Stimulated activated CD8-positive, alpha-beta memory T cell treated with anti-CD3 and anti-CD28 coated beads, Interleukin-12 subunit alpha, Interleukin-12 subunit beta, amount 100 ng/mL, for 4 hours (primary cell): Measurements from ENCODE around the gene PLXNC1.
"Not testable (repeated sequence)": the region's sequence is repeated elsewhere in the genome, so short reads cannot be mapped to it uniquely, and the experiment has no call there.

Experiments
- DNase-seq: peaks from one replicate; pipeline ENCODE4 v3.0.0-alpha.2; 2020; ENCODE audit warnings: low read depth

PLXNC1 gene

DNA sequence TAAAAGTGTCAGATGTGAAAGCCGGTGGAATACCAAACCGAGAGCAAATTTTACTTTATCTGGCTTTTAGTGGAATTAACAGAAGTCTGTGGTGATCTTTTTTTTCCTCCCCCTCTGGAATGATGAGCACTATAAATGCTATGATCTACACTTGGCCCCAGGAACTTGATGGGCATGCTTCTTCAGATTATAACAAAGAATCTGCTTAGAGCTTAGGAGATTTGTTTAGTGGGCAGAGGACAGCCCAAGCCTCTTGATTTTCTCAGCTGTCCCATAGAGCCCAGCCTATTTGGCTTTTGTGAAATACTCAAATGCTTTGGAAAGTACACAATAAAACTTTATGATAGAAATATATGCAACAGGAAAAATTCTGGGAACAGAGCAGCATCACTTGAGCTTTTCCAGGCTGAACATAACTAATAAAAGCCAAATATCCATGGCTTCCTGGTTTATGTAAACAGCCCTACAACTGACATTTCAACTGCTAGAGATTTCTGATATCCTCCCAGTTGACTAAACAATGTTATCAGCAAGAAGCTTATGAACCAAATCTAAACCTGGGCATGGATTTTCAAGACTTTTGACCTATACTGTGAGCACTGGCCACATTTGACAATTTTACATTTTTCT lies 149.6 kb downstream of the PLXNC1 start:
- DNase-seq = no peak

DNA sequence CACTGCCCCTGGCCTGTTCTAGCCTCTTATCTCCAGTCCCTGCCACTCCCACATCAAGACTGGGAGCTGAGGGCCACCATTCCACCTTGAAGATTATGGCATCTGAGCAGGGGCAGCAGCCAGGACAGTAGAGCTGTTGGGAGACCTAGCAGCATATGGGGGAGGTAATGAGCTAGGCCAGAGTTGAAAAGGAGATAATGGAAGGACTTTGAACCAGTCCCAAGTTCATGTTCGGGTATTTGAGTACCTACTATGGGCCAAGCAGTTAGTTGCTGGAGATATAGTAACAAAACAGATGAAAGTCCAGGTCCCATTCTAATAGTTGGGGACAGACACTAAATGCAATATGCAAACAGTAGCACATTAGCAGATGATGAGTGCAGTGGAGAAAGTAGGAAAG lies 151.5 kb downstream of the PLXNC1 start:
- no peak for DNase-seq

DNA sequence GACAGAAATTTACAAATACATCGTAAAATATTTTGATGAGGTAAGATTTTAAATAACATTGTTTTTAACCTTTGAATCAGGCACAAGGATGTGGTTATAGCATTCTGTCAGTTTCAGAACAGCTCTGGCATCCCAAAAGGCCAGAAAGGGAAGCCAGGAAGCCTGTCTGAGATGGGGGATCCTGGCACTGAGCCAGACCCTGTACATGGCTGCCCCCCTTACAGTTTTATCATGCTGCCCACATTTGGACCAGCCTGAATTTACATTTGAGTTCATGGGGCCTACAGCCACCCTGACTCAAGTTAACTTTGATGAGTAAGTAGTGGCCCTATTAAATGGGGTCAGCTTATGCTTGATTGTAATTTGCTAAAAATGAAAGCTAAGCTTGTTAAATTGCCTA lies 155.6 kb downstream of the PLXNC1 start:
- DNase-seq = no peak

DNA sequence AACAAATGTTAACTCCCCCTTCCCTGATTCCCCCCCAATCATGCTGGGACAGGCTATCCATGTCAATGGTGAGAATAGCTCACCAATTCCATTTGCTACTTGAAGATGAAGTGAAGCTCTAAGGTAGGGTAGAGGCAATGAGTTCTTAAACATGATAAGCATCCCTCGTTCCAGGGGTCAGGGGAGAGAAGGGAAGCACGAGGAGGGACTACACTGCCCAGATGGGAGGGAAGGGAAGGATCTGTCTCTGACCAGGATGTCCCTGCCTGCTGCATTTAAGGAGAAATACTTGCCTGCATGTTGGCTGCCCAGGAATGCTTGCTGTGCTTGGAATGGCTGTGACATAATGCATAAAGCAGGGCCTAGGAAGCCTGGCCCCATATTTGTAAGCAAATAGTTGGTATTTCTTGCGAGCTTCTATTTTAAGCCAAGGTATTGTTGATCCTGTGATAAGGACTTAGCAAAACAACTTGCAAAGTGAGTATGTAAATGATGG lies 156.2 kb downstream of the PLXNC1 start:
- DNase-seq = no peak

DNA sequence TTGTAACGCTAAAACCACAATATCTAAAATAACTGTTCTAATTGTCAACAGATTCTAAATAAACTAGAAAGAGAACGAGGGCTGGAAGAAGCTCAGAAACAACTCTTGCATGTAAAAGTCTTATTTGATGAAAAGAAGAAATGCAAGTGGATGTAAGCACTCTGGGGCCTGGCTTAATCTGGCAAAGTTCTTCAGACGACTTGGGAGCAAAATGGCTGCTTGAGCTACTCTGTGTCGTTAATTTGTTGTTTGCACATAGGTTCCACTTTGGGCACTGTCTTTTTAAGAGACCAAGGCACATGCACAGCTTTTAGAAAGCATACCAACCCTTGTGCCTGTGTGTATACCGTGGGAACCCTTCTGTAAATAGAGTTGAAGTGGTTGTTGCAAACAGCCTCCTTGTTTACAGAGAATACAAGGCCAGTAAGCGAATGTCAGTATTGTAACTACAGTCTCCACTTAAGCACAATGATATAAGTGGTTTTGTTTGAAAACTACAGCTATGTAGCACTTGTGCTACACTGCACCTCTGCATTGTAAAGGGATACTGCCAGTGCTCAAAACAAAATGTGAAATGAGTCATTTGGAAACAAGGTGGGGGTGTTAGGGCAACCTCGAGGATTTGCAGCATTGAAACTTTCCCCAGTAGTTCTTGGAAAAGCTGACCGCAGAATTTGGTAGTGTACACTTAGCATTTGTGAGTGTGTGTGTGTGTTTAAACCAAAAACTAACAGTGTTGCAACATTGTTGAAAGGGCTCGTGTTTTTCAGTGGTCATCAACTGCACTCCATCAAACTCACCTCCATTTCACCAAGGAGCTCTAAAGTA lies 157.0 kb downstream of the PLXNC1 start:
- DNase-seq = no peak

DNA sequence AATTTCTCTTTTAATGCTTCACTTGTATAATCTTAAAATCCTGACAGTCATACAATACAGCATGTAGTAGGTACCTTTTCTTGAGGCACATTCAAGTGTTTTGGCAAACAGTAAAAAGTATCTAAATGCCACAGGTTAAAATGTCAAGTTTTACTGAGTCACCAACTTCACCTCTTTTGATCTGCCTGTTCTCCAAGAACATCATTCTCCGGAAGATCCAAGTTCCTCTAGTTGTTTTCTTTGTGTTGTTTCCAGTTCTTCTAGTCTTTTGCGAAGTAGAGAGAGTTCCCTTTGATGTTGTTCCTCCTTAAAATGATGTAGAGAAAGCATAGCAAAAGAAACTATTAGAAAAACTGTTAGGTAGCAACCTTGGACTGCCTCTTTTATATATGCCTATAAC lies 160.2 kb downstream of the PLXNC1 start:
- no peak for DNase-seq

DNA sequence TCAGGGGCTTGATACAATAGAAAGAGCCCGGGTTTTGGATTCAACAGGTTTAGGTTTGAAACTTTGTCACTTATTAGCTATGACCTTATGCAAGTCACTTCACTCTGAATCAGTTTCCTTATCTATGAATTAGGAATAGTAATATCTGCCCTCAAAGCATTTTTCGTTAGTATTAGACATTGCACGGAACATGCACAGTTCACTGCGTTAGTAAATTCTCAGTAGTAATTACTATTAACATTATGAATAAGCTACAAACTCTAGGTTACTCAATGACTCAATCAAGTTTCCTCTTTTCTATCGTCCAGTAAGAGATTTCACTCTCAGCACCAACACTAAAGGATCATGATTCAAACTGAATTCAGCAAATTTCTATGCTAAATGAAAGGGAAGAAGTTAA lies 161.0 kb downstream of the PLXNC1 start:
- no peak for DNase-seq

DNA sequence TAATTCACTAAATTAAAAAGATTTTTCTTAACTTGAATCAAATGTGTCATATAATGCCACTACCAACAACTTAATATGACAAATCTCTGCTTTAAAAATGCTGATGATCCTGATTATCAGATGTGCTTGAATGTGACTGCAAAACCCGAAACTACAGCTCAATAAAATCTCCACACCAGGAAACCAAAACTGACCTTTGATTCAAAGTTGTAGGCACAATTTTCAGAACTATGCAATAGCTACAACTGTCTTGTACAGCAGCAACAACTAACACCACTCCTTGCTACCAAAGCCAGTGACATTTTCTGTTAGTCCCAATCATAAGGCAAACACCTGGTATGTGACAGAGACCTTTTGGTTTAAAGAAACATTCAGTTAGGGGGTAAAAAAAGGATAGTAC lies 164.0 kb downstream of the PLXNC1 start:
- no peak for DNase-seq

DNA sequence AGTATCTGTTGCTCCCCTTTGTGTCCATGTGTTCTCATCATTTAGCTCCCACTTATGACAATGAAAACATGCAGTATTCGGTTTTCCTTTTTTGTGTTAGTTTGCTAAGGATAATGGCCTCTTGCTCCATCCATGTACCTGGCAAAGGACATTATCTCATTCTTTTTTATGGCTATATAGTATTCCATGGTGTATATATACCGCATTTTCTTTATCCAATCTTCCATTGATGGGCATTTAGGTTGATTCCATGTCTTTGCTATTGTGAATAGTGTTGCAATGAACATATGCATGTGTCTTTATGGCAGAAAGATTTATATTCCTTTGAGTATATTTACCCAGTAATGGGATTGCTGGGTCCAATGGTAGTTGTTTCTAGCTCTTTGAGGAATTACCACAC lies 168.2 kb downstream of the PLXNC1 start:
- not testable (repeated sequence) for DNase-seq

DNA sequence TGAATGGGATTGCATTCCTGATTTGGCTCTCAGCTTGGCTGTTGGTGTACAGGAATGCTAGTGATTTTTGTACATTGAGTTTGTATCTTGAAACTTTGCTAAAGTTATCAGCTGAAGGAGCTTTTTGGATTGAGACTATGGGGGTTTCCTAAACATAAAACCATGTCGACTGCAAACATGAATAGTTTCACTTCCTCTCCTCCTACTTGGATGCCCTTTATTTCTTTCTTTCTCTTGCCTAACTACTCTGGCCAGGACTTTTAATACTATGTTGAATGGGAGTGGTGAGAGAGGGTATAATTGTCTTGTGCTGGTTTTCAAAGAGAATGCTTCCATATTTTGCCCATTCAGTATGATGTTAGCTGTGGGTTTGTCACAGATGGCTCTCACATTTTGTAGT lies 169.8 kb downstream of the PLXNC1 start:
- no peak for DNase-seq

DNA sequence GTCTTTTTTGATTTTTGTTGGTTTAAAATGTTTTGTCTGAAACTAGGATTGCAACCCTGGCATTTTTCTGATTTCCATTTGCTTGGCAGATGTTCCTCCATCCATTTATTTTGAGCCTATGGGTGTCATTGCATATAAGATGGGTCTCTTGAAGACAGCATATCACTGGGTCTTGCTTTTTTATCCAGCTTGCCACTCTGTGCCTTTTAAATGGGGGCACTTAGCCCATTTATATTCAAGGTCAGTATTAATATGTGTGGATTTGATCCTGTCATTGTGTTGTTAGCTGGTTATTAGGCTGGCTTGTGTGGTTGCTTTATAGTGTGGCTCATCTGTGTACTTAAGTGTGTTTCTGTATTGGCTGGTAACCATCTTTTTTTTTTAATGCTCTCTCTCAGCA lies 171.7 kb downstream of the PLXNC1 start:
- no peak for DNase-seq

DNA sequence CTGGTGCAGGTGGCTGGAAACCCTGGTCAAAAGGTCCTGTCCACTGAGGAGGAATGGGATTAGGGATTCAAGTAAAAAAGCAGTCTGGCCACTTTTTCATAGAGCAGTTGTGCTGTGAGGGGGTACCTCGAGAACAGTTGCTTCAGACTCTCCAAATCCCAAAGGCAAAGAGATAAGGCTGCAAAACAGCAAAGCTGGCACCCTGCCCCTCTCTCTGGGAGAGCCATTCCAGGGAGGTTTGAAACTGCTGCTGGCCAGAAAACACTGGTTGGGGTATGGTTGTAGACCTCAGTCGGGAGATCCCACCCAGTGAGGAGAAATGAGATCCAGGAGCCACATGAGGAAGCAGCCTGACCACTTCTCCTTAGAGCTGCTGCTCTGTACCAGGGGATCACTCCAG lies 174.0 kb downstream of the PLXNC1 start:
- DNase-seq = no peak

DNA sequence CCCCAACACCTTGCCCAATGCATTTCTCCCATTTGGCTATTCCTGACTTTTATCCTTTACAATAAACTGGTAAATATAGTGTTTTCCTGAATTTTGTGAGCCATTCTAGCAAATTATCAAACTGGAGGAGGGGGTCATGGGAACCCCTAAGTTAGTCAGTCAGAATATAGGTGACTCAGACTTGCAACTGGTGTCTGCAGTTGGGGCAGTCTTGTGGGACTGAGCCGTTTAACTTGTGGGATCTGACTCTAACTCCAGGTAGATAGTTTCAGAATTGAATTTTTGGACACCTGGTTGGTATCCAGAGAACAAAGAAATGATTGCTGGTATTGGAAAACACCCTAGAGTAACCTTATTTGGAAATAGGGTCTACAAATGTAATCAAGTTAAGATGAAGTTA lies 177.9 kb downstream of the PLXNC1 start:
- no peak for DNase-seq

DNA sequence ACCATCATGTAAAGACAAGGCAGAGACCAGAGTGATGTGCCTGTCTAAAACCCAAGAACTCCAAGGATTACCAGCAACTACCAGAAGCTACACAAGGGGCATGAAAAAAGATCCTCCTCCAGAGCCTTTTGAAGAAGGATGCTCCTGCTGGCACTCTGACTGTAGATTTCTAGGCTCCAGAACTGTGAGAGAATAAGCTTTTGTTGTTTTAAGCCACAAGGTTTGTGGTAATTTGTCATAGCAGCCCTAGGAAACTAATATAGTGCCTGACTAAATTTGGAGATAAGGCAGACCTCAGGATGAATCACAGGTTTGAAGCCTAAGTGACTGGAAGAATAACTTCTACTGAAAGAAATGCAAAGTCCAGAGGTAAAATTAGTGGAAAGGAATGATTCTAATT lies 178.3 kb downstream of the PLXNC1 start:
- no peak for DNase-seq

DNA sequence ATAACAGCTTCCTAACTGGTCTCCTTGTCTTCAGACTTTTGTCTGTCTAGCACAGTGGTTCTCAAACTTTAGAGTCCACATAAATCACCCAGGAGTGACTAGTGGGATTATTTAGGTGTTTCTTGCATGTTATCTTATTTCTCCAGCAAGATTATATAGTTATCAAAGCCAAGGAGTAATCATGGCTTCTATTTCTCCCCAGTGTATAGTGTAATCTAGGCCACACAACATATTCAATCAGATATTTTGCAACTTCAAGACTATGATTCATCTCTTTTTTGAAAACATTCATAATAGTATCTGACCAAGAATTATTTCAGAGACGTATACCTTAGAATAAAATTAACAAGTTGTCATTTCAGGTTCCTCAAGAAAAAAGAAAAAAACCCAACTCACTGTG lies 179.4 kb downstream of the PLXNC1 start:
- DNase-seq = no peak

DNA sequence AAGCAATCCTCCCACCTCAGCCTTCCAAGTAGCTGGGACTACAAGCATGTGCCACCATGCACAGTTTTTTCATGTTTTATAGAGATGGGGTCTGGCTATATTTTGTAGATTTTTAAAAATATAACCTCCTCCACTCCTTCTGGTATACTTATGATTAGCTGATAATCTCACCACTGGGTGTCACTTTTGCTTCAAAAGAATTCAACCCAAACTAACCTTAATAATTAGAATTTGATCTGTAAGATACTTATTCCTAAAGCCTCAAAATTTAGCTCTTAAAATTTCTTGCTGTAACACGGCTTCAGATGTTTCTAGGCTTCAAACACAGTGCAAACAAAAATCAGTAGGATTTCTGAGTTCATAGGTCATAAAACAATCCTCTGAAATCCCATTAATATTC lies 181.0 kb downstream of the PLXNC1 start:
- DNase-seq = no peak

DNA sequence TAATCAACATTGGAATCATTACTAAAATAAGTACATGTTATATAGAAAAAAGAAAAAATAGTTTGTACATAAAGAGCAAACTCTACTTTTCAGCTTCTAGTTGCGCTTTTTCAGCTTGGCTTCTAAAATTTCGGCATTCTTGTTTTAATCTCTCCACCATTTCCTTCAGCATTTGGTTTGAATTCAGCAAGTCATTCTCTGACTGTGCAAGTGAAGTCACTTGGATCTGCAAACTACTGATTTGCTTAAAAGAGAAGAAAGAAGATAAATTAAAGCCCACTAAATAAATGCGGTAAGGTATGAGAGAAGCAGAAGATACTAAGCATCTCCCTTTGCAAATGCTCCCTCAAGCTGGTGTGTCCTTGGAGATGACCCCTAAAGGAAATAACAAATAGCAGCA lies 185.0 kb downstream of the PLXNC1 start:
- DNase-seq = no peak

DNA sequence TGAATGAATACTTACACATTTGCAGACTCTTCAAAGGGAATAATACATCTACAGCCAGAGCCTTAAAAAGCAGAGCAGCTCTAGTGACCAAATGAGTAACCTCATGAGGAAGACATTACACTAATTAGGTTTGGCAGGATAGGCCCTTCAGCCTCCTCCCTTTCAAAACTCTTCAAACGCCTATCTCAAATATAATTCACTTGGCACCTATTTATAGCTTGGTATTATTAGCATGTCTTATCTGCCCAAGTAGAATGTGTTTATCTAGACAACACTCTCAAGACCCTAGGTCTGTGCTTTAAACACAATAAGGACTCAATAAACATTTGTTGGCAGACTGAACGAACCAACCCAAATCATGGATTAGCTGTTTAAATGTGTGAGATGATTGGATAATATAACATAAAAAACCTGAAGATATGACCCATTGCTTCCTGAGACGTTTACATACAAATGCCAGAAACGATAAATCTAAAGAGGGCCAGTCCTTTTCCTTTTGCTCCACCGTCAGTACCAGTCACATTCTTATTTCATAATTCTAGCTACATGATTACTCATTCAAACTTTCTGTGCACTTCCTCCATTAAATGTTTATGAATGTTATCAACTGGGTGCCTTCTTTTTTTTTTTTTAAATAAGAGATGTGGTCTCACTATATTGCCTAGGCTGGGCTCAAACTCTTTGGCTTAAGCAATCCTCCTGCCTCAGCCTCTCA lies 188.0 kb downstream of the PLXNC1 start:
- no peak for DNase-seq

DNA sequence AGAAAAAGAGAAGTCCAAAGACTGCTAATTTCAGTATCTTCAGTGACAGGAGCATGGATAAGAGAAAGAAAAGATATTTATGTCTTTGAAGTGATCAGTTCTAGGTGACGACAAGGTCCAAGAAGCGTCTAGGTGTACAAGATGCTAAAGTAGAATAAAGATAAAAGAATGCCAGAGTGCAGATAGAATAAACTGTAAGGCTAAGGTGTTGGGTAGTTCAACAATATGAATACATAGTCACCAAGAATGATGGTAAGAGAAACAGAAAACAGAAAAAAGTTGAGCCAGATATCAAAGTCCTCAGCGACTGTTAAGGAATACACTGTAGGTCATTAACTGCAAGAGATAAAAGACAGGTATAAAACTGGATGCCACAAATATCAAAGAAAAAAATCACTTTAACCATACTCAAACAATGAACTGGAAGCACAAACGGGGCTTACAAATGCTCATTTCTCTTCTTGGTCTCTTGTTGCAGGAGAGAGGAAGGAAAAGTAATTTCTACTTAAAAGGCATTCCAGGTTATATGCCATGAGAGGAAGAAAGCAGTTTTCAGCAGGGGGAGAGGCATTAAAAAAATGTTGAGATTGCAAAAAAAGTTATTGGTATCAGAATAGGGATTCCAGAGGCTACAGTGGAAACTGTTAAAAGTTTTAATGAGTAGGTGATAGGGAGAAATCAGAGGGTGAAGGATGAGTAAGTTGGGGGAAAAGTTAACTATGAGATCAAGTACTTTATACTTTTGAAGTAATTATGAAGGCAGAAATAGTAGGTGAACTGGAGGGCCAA lies 189.8 kb downstream of the PLXNC1 start:
- DNase-seq = no peak

DNA sequence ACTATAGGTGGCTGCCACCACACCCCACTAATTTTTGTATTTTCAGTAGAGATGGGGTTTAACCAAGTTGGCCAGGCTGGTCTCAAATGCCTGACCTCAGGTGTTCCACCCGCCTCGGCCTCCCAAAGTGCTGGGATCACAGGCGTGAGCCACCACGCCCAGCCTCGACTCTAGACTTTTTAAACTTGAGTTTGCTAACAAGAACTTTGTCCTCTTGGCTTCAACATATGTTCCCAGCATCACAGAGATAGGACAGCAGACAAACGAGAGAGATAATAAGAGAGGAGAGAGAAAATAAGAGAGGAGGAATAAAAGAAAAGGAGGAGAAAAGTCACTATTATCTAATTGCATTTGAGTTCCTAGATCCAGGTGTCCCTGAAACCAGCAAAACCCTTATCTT lies 192.2 kb downstream of the PLXNC1 start:
- DNase-seq = no peak

DNA sequence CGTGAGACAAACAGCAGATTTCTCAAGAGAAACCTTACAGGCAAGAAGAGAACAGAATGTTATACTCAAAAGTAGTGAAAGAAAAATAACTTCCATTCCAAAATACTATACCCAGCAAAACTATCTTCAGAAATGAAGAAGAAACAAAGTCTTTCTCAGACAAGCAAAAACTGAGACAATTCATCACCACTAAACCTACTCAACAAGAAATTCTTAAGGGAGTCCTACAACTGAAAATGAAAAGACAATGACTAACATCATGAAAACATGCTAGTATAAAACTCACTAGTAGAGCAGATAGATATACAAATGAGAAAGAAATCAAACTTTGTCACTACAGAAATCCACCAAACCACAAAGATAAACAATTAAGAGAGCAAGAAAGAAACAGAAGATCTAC lies 204.8 kb downstream of the PLXNC1 start:
- no peak for DNase-seq
